NCI-H82 (cell line): ENCODE results near the gene RXRA.

Experiments
- DNase-seq: peaks from one replicate; lab custom pipeline; 2025; lab: John Stamatoyannopoulos, UW

Gene RXRA

GRCh38 chr9:134399435-134400056 lies 73.3 kb downstream of the RXRA start:
- peak; percentile 25 for DNase-seq

DNA sequence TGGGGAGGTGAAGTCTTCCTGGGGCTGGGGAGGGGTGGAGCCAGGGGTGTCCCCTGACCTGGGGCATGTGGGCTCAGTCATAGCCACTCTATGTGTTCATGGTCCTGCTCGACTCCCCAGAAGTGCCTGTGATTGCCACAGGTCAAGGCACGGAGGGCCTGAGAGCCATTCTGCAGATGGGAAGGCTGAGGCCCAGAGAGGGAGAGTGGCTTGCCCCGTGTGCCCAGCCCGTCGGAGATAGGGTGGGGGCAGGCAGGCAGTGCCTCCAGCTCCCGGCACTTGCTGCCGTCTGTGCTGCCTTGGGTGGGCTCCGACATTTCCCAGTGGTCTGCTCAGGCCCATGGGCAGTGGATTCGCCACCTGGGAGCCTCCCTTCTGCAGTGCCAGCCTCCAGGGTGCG lies 74.0 kb downstream of the RXRA start:
- no peak for DNase-seq

DNA sequence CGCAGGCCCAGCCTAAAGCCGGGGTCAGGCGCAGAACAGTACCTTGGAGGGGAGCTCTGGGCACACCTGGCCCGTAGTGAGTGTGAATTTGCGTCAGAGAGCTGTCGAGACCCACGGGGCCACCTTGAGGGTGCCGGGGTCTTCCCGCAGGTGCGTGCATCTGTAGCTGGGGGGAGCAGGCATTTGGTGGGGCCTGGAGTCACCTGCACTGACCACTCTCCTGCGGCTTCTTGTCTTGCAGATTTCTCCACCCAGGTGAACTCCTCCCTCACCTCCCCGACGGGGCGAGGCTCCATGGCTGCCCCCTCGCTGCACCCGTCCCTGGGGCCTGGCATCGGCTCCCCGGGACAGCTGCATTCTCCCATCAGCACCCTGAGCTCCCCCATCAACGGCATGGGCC lies 75.1 kb downstream of the RXRA start:
- DNase-seq: no peak

DNA sequence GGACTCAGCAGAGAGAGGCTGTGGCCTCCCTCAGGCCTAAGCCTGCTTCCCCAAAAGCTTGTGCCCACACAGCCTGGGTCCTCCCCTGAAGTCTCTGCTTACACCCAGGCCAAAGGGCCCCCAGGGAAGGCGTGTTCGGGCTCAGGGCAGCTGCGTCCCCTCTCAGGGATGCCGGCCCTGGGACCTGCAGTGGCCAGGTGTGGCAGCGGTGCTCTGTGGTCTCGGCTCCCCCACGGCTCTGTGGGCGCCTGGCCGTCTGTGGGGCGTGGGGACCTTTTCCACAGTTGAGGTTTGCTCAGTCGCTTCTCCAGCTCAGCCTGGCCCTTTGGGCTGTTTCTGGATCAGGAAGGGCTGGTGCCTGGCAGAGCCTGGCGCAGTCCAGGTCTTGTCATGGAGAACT lies 75.9 kb downstream of the RXRA start:
- DNase-seq: no peak

- no peak for DNase-seq
Observed at GRCh38 chr9:134403292-134403681, 77.0 kb downstream of the RXRA start.

DNA sequence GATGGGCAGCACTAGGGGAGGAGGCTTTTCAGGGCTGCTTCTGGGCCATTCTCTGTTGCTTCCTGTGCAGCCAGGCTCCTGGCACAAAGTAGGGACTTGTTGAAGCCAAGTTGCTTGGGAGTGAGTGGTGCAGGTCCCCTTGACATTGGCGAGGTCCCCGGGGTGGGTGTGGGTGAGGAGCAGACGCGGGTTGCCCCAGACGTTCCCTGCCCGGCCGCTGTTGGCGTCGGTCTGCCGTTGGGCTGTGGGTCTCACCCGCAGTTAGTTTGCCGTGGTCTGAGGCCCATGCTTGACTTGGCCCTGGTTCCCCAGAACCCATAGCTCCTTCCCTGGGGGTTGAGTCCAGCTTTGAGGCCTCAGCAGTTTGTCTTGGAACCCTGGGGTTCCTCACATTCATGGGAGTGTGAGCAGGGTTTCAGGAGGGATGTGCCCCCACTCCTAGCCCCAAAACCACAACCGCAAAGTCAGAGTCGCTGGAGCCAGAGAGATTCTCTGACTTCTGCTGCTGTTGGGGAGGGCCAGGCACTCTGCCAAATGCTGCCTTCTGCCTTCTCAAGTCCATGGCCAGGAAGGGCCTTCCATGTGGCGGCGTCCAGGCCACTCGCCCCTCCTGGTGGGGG lies 77.5 kb downstream of the RXRA start:
- DNase-seq: no peak

DNA sequence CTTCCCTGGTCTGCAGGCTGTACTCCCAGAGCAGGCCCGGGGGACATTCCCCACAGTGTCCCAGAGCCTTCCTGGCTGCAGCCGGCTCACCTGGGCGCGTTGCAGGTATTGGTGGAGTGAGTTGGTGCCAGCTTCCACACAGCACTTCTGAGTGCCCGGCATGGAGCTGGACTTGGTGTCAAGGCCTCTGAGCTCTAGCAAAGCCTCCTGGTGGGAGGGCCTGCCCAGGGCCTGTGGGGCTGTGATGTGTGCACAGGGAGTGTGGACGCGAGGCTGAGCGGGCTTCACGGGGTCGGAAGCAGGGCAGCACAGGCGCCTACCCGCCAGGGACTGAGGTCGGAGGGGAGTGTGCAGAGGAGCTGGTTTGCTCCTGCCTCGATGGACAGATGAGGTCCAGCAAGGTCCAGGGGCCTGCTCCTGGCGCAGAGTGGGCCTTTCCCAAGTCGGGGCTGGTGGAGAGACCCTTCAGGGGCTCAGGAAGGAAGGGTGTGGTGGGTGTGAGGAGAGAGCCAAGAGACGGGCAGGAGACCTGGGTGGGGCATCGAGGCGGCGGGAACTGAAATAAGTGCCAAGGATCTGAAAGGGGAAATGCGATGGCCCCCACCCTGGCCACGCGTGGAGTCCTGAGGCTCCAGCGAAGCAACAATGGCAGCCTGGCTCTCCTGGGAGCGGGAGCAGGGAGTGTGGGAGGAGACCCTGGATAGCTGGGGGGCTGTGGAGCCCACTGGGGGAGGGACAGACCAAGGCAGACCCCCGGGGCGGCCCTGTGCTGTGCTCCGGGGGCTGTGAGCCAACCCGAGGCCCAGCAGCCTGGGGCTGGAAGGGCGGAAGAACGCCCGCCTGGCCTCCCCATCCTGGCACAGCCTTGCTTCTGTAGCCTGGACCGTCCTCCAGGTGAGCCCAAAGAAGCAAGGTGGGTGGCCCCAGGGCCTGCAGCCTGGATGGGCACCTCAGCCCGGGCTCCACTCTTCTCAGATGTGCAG lies 78.4 kb downstream of the RXRA start:
- DNase-seq: no peak

- no peak for DNase-seq
Observed at GRCh38 chr9:134405527-134405926, 79.3 kb downstream of the RXRA start.

- DNase-seq: no peak
Observed at GRCh38 chr9:134406366-134407120, 80.3 kb downstream of the RXRA start.

GRCh38 chr9:134407121-134407779 lies 81.0 kb downstream of the RXRA start:
- DNase-seq: peak; percentile 19

- DNase-seq: no peak
Observed at GRCh38 chr9:134408389-134408788, 82.1 kb downstream of the RXRA start.

- no peak for DNase-seq
Observed at GRCh38 chr9:134408939-134409737, 82.9 kb downstream of the RXRA start.

- DNase-seq: no peak
Observed at GRCh38 chr9:134410071-134410834, 84.0 kb downstream of the RXRA start.

DNA sequence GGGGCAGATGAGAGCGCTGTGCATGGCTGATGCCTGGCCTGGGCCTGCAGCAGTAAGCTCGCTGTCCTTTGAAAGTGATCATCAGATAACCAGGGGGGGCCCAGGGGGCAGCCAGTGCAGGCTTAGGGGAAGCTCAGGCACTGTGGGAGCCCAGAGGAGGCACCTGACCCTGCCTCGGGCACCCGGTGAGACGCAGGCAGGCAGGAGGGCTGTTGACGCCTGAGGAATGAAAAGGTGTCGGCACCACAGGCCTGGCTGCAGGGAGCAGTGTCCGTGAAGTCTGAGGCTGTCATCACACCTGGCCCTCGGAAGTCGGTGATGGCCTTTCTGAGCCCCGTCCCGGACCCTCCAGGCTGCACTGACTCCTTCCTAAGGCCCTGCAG lies 84.6 kb downstream of the RXRA start:
- no peak for DNase-seq

DNA sequence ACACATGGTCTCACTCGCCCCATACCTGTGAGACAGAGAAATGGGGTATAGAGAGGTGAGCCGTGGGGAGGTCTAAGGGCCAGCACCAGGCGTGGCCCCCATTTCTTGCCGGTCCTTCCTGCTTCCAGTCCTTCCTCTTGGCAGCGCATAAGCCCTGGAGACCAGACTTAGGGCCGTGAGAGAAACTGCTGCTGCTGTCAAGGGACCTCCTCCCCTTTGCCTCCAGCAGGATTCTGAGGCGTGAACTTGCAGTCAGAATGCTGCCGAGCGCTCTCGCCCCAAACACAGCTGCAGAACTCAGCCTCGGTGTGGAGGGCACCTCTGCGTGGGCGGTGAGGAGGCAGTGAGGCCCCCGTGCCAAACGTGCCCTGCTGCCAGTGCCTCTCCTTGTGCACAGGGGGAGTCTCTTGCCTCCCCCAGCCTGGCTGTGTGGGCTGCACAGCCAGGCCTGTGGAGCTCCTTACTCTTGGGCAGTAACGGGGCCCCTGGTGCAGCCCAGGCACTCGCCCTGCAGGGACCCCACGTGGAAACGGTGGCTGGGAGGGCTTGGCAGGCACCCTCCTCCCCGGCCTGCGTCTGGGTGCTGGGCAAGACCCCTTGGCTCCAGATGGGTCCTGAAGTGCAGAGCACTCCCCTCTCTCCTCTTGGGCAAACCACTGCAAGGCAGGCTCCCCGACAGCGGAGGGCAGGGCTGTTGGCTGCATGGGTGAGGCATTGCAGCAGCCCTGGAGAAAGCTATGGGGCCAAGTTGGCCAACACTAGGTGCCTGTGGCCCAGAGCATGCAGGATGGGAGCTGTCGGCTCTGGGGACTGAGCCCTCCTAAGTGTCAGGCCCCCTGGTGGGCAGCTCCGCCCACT lies 85.4 kb downstream of the RXRA start:
- DNase-seq: no peak

GRCh38 chr9:134412298-134412711 lies 86.0 kb downstream of the RXRA start:
- no peak for DNase-seq

DNA sequence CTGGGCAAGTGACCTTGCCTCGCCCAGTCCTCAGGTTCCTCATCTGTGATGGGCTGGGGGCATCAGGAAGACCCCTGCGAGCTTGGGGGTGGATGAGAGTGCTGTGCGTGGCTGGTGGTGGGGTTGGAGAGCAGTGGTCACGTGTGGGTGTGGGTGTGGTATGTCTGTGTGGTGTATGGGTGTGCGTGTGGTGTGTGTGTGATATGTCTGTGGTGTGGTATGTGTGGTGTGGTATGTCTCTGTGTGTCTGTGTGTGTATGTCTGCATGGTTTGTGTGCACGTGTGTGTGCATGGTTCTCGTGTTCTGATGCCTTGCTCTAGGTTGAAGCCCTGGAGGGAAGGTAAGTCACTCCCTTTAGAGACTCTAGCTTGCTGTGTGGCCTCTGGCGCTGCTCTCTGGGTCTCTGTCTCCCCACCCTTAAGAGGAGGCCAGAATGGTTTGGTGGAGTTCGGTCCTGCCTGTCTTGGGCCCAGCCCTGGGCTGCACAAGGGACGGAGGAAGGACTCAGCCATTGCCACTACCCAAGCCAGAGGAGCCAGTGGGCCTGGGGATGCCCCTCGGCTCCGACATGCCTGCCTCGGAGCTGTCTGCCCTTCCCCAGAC lies 87.0 kb downstream of the RXRA start:
- DNase-seq: no peak

- DNase-seq: no peak
Observed at GRCh38 chr9:134413890-134414623, 87.8 kb downstream of the RXRA start.
